ENCODE measurements around the gene DMXL1.

The DMXL1 gene

GRCh38 chr5:119289438-119290044 is 218.7 kb downstream of the DMXL1 start:
- no peak for DNase-seq (ENCODE audit: low read depth, low spot score)

- DNase-seq (ENCODE audit: low read depth, low spot score): no peak
Observed at GRCh38 chr5:119290161-119290569, 219.3 kb downstream of the DMXL1 start.

- no peak for DNase-seq (ENCODE audit: low read depth, low spot score)
Observed at GRCh38 chr5:119290607-119291006, 219.7 kb downstream of the DMXL1 start.

- no peak for DNase-seq (ENCODE audit: low read depth, low spot score)
Observed at GRCh38 chr5:119291056-119291455, 220.2 kb downstream of the DMXL1 start.

GRCh38 chr5:119291877-119292276 is 221.0 kb downstream of the DMXL1 start:
- DNase-seq (ENCODE audit: low read depth, low spot score): no peak

- no peak for DNase-seq (ENCODE audit: low read depth, low spot score)
Observed at GRCh38 chr5:119292701-119293515, 222.0 kb downstream of the DMXL1 start.

- DNase-seq (ENCODE audit: low read depth, low spot score): no peak
Observed at GRCh38 chr5:119293516-119293829, 222.6 kb downstream of the DMXL1 start.
